Fibroblast of lung (primary cell): Measurements from ENCODE around the gene HNMT. TPM values are rescaled to one million over a fixed set of nuclear protein-coding genes. Genes with fewer than 3 reads are reported as not detected.

Experiments used
- DNase-seq, 2 donors: peaks; one replicate each; pipeline versions ENCODE4 v3.0.0 to v3.0.0-alpha.2; 2010; ENCODE audit warnings: low read depth in 2 of 2
- H2AFZ ChIP-seq: 2 replicates; pipeline ENCODE4 v1.5.1; 2012; ENCODE audit warnings: low read length, control low read depth, inconsistent platforms
- H3K27ac ChIP-seq: 2 replicates; pipeline ENCODE4 v1.5.1; 2011; ENCODE audit warnings: low read length, control low read depth; ENCODE audit not compliant: insufficient read depth
- H3K27me3 ChIP-seq: 2 replicates; pipeline ENCODE4 v1.5.1; 2011; ENCODE audit warnings: mild to moderate bottlenecking, low read length; ENCODE audit not compliant: control insufficient read depth, insufficient read depth
- H3K36me3 ChIP-seq: 2 replicates; pipeline ENCODE4 v1.5.1; 2011; ENCODE audit warnings: low read length; ENCODE audit not compliant: control insufficient read depth, insufficient read depth
- H3K4me1 ChIP-seq: 2 replicates; pipeline ENCODE4 v1.5.1; 2011; ENCODE audit warnings: low read length; ENCODE audit not compliant: control insufficient read depth, insufficient read depth; ENCODE audit errors: extremely low read depth
- H3K4me2 ChIP-seq: 2 replicates; pipeline ENCODE4 v1.5.1; 2011; ENCODE audit warnings: low read length, control low read depth; ENCODE audit not compliant: insufficient read depth; ENCODE audit errors: extremely low read depth
- H3K4me3 ChIP-seq, 4 experiments: fragments of 200-600 bp in 1 of 4; sonication (generic) in 1 of 4; replicated peaks in 1 of 4; 2 replicates each; pipeline ENCODE4 v1.5.1; 2011 to 2016; ENCODE audit warnings: low read length in 4 of 4, low read depth in 3 of 4, mild to moderate bottlenecking in 3 of 4, control low read depth in 2 of 4, inconsistent platforms in 1 of 4, mixed read lengths in 1 of 4; ENCODE audit not compliant: insufficient read depth in 1 of 4; ENCODE audit errors: control extremely low read depth in 1 of 4
- H3K79me2 ChIP-seq: 2 replicates; pipeline ENCODE4 v1.5.1; 2012; ENCODE audit warnings: mild to moderate bottlenecking, low read length, inconsistent platforms; ENCODE audit not compliant: control insufficient read depth, insufficient read depth
- H3K9ac ChIP-seq: 2 replicates; pipeline ENCODE4 v1.5.1; 2011; ENCODE audit warnings: mild to moderate bottlenecking, low read length, control low read depth; ENCODE audit not compliant: insufficient read depth
- H3K9me3 ChIP-seq: 2 replicates; pipeline ENCODE4 v1.5.1; 2012; ENCODE audit warnings: low read depth, low read length; ENCODE audit not compliant: control insufficient read depth, insufficient read depth
- H4K20me1 ChIP-seq: 2 replicates; pipeline ENCODE4 v1.5.1; 2011; ENCODE audit warnings: low read length; ENCODE audit not compliant: control insufficient read depth, insufficient read depth; ENCODE audit errors: extremely low read depth
- CTCF ChIP-seq, 2 donors: IDR thresholded peaks in 1 of 2; conservative IDR thresholded peaks in 1 of 2; 1 replicate in 1 of 2; 2 replicates in 1 of 2; pipeline ENCODE4 v1.5.1; 2011 to 2012; ENCODE audit warnings: low read length in 2 of 2, control low read depth in 1 of 2, inconsistent platforms in 1 of 2, low read depth in 1 of 2, mild to moderate bottlenecking in 1 of 2
- EZH2 ChIP-seq: IDR thresholded peaks from 2 replicates; pipeline ENCODE4 v1.5.1; 2012; ENCODE audit warnings: low read length, control low read depth, mild to moderate bottlenecking; ENCODE audit errors: missing control alignments
- polyA plus RNA-seq, 2 donors: library from polyadenylated mRNA; depleted of rRNA in 1 of 2; stranded (reverse) in 1 of 2; unstranded in 1 of 2; fragments of >200 nt; gene quantifications; 2 replicates each; pipeline ENCODE4 v1.2.1, GENCODE V29; 2011 to 2012; ENCODE audit warnings: missing spikeins in 1 of 2
- total RNA-seq: library from RNA; depleted of rRNA; stranded (reverse); fragments of >200 nt; gene quantifications from 2 replicates; pipeline ENCODE4 v1.2.1, GENCODE V29; 2014

Gene HNMT
- total and polyA plus RNA-seq, 2 donors (not counting 1 experiment from before 2014, with no cell fraction given), result 45.9 to 163 TPM

GRCh38 chr2:138036522-138036921, 72.2 kb downstream of the HNMT start:
- H3K9ac ChIP-seq, result no peak overlapping the region
- no peaks in the 10 kb centered on the region for H3K4me1 ChIP-seq
- H3K27ac ChIP-seq, result no peak overlapping the region
- H2AFZ ChIP-seq, result no peak overlapping the region
- no peaks in the 10 kb centered on the region for H3K36me3 ChIP-seq
- H3K9me3 ChIP-seq, result no peaks in the 10 kb centered on the region
- no peak overlapping the region for H3K4me3 ChIP-seq
- no peaks in the 10 kb centered on the region for H4K20me1 ChIP-seq
- no peak for DNase-seq
- H3K4me2 ChIP-seq, result no peak overlapping the region
- no peaks in the 10 kb centered on the region for H3K27me3 ChIP-seq
- no peak for TF ChIP-seq EZH2
- TF ChIP-seq CTCF (conservative IDR thresholded peaks at IDR 0.05 in 1 of 2, IDR thresholded peaks at IDR 0.05 in 1 of 2; ENCODE audit: low read depth in 1 of 2, low read length in 2 of 2), result no peak
- no peaks in the 10 kb centered on the region for H3K79me2 ChIP-seq

- no peak overlapping the region for H3K4me3 ChIP-seq
- no peaks in the 10 kb centered on the region for H3K4me1 ChIP-seq
- no peaks in the 10 kb centered on the region for H3K79me2 ChIP-seq
- H2AFZ ChIP-seq, result no peak overlapping the region
- H3K27ac ChIP-seq, result no peak overlapping the region
- TF ChIP-seq CTCF (conservative IDR thresholded peaks at IDR 0.05 in 1 of 2, IDR thresholded peaks at IDR 0.05 in 1 of 2; ENCODE audit: low read depth in 1 of 2, low read length in 2 of 2), result no peak
- no peak for TF ChIP-seq EZH2
- no peak for DNase-seq
- H3K9ac ChIP-seq, result no peak overlapping the region
- no peaks in the 10 kb centered on the region for H3K27me3 ChIP-seq
- no peaks in the 10 kb centered on the region for H3K36me3 ChIP-seq
- no peak overlapping the region for H3K4me2 ChIP-seq
- no peaks in the 10 kb centered on the region for H4K20me1 ChIP-seq
- H3K9me3 ChIP-seq, result no peaks in the 10 kb centered on the region
Observed at GRCh38 chr2:138037090-138037489, 72.8 kb downstream of the HNMT start.

- Histone ChIP-seq H3K9ac (no peak overlapping the region), H4K20me1 (no peaks in the 10 kb centered on the region), H3K27me3 (no peaks in the 10 kb centered on the region), H3K4me3 (no peak overlapping the region), H2AFZ (no peak overlapping the region), H3K9me3 (no peaks in the 10 kb centered on the region), H3K36me3 (no peaks in the 10 kb centered on the region), H3K79me2 (no peaks in the 10 kb centered on the region), H3K27ac (no peak overlapping the region), H3K4me2 (no peak overlapping the region), H3K4me1 (no peaks in the 10 kb centered on the region)
- TF ChIP-seq EZH2, result no peak
- no peak for TF ChIP-seq CTCF (conservative IDR thresholded peaks at IDR 0.05 in 1 of 2, IDR thresholded peaks at IDR 0.05 in 1 of 2; ENCODE audit: low read depth in 1 of 2, low read length in 2 of 2)
- no peak for DNase-seq
Observed at GRCh38 chr2:138040616-138041015, 76.3 kb downstream of the HNMT start.
